Mesendoderm (in vitro differentiated cells): ENCODE data around the gene MIB2.

Experiments used
- DNase-seq: peaks from one replicate; pipeline ENCODE4 v3.0.0; 2013
- H2AK5ac ChIP-seq: 2 replicates; pipeline ENCODE4 v1.6.1; 2013; ENCODE audit warnings: low read length, inconsistent platforms
- H2BK120ac ChIP-seq: 2 replicates; pipeline ENCODE4 v1.6.1; 2013; ENCODE audit warnings: low read depth, mild to moderate bottlenecking, low read length, moderate library complexity, mixed read lengths
- H2BK15ac ChIP-seq: replicated peaks from 2 replicates; pipeline ENCODE4 v1.6.1; 2013; ENCODE audit warnings: low read depth, mild to moderate bottlenecking, moderate library complexity
- H2BK5ac ChIP-seq: 2 replicates; pipeline ENCODE4 v1.6.1; 2013; ENCODE audit warnings: low read length, inconsistent platforms
- H3K18ac ChIP-seq: 2 replicates; pipeline ENCODE4 v1.6.1; 2013; ENCODE audit warnings: mild to moderate bottlenecking, low read length, mixed read lengths
- H3K23ac ChIP-seq: one replicate; pipeline ENCODE4 v1.6.1; 2013; ENCODE audit warnings: low read length
- H3K27ac ChIP-seq: 2 replicates; pipeline ENCODE4 v1.5.1; 2013; ENCODE audit warnings: low read depth, mild to moderate bottlenecking, inconsistent platforms, low read length, moderate library complexity
- H3K27me3 ChIP-seq: 2 replicates; pipeline ENCODE4 v1.6.1; 2013; ENCODE audit warnings: low read length, control low read depth, mild to moderate bottlenecking, inconsistent platforms; ENCODE audit not compliant: insufficient read depth, poor library complexity
- H3K36me3 ChIP-seq: 2 replicates; pipeline ENCODE4 v1.6.1; 2013; ENCODE audit warnings: low read length, inconsistent platforms; ENCODE audit not compliant: control insufficient read depth, insufficient read depth
- H3K4ac ChIP-seq: one replicate; pipeline ENCODE4 v1.6.1; 2013; ENCODE audit warnings: low read depth, mild to moderate bottlenecking, low read length, moderate library complexity
- H3K4me1 ChIP-seq: 2 replicates; pipeline ENCODE4 v1.6.1; 2013; ENCODE audit warnings: low read depth, low read length, inconsistent platforms; ENCODE audit not compliant: control insufficient read depth
- H3K4me2 ChIP-seq: 2 replicates; pipeline ENCODE4 v1.6.1; 2013; ENCODE audit warnings: low read length
- H3K4me3 ChIP-seq: 2 replicates; pipeline ENCODE4 v1.5.1; 2013; ENCODE audit warnings: mild to moderate bottlenecking, low read length
- H3K56ac ChIP-seq: one replicate; pipeline ENCODE4 v1.6.1; 2013; ENCODE audit warnings: low read length
- H3K79me1 ChIP-seq: 2 replicates; pipeline ENCODE4 v1.6.1; 2013; ENCODE audit warnings: low read length, inconsistent platforms
- H3K79me2 ChIP-seq: 2 replicates; pipeline ENCODE4 v1.6.1; 2013; ENCODE audit warnings: mild to moderate bottlenecking, low read length; ENCODE audit not compliant: control insufficient read depth, insufficient read depth
- H3K9ac ChIP-seq: 2 replicates; pipeline ENCODE4 v1.6.1; 2013; ENCODE audit warnings: low read length, inconsistent platforms
- H4K5ac ChIP-seq: one replicate; pipeline ENCODE4 v1.6.1; 2013; ENCODE audit warnings: low read length
- H4K8ac ChIP-seq: one replicate; pipeline ENCODE4 v1.6.1; 2013; ENCODE audit warnings: low read depth, mild to moderate bottlenecking, control low read depth, low read length, moderate library complexity
- WGBS: extraction: QIAGEN DNeasy Blood & Tissue Kit; methylation state at CpG from one replicate; pipeline ENCODE4 v1.1.7; 2013; ENCODE audit warnings: low lambda C conversion rate, missing lambda C conversion rate; ENCODE audit not compliant: insufficient coverage; ENCODE audit errors: extremely low coverage; 5-methylcytosine and 5-hydroxymethylcytosine counted together

MIB2 gene

DNA sequence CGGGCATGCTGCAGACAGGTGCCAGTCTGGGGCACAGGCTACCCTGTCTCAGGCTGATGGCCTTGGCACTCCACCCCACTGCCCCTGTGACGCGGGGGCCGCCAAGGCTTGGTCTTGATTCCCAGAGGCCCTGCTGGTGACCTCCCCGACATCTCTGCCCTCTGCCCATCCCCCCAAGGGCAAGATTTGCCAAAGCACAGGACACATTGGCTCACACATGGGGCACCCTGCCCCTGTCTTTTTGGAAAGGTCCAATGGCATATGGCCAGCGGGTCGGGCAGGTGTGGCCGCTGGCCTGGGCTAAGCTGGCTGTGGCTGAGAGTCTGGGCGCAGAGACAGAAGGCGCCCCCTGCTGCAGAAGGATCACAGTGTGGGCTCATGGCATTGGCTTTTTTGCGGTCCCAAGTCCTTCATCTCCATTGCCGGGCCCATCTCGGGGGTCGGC is 4.6 kb downstream of the MIB2 start:
- no peaks in the 10 kb centered on the region for H3K4me1 ChIP-seq
- no peak overlapping the region for H3K18ac ChIP-seq
- no peaks in the 10 kb centered on the region for H3K79me2 ChIP-seq
- H3K4ac ChIP-seq: no peak overlapping the region
- no peak overlapping the region for H4K5ac ChIP-seq
- H2BK5ac ChIP-seq: no peak overlapping the region
- no peaks in the 10 kb centered on the region for H3K36me3 ChIP-seq
- H2AK5ac ChIP-seq: no peak overlapping the region
- no peak overlapping the region for H3K4me3 ChIP-seq
- H3K4me2 ChIP-seq: no peak overlapping the region
- DNase-seq: peak; percentile 53
- WGBS: no CpG with 5 or more reads among the region's 14 CpGs
- no peak overlapping the region for H4K8ac ChIP-seq
- no peak overlapping the region for H2BK120ac ChIP-seq
- no peak overlapping the region for H3K56ac ChIP-seq
- no peaks in the 10 kb centered on the region for H3K27me3 ChIP-seq
- no peak overlapping the region for H2BK15ac ChIP-seq
- H3K9ac ChIP-seq: no peak overlapping the region
- no peak overlapping the region for H3K27ac ChIP-seq
- H3K23ac ChIP-seq: no peak overlapping the region
- no peaks in the 10 kb centered on the region for H3K79me1 ChIP-seq

DNA sequence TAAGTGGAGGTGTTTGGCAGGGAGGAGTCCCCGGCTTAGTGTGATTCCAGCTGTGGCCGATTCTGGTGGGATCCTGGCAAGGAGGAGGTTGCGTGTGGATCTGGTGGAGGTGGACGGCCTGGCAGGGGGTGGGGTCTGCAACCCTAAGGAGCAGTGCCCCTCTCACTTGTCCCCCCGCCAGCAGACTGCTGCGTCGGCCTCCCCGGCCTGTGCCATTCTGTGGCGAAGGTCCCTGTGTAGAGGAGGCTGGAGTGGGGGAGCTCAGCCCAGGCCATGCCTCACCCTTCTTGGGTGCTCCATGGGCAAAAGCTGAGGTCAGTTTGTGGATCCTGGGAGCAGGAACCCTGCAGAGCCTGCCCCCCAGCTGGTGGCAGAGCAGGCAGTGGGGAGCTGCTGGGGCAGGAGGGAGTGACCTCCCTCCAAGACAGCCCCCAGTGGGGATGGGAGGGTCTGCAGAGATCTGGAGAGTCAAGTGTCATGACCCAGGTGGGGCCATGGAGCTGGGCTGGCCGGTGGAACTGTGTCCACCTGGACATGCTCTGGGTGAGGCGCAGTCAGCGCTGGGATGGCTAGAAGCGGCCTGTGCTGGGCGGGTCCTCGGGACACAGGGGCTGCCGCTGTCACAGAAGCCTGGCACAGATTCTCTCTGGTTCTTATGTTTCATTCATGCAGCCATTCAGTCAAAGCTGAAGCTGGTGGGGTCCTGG is 5.3 kb downstream of the MIB2 start:
- H3K4me1 ChIP-seq: no peaks in the 10 kb centered on the region
- H3K79me1 ChIP-seq: no peaks in the 10 kb centered on the region
- H3K27ac ChIP-seq: no peak overlapping the region
- no peak overlapping the region for H3K18ac ChIP-seq
- H3K79me2 ChIP-seq: no peaks in the 10 kb centered on the region
- DNase-seq: no peak
- H3K56ac ChIP-seq: no peak overlapping the region
- no peak overlapping the region for H2BK120ac ChIP-seq
- H3K4me2 ChIP-seq: no peak overlapping the region
- H2AK5ac ChIP-seq: no peak overlapping the region
- no peaks in the 10 kb centered on the region for H3K36me3 ChIP-seq
- H3K23ac ChIP-seq: no peak overlapping the region
- H3K9ac ChIP-seq: no peak overlapping the region
- no CpG with 5 or more reads among the region's 16 CpGs for WGBS
- no peak overlapping the region for H4K5ac ChIP-seq
- H3K4me3 ChIP-seq: no peak overlapping the region
- no peaks in the 10 kb centered on the region for H3K27me3 ChIP-seq
- H2BK5ac ChIP-seq: no peak overlapping the region
- H3K4ac ChIP-seq: no peak overlapping the region
- H2BK15ac ChIP-seq: no peak overlapping the region
- no peak overlapping the region for H4K8ac ChIP-seq

DNA sequence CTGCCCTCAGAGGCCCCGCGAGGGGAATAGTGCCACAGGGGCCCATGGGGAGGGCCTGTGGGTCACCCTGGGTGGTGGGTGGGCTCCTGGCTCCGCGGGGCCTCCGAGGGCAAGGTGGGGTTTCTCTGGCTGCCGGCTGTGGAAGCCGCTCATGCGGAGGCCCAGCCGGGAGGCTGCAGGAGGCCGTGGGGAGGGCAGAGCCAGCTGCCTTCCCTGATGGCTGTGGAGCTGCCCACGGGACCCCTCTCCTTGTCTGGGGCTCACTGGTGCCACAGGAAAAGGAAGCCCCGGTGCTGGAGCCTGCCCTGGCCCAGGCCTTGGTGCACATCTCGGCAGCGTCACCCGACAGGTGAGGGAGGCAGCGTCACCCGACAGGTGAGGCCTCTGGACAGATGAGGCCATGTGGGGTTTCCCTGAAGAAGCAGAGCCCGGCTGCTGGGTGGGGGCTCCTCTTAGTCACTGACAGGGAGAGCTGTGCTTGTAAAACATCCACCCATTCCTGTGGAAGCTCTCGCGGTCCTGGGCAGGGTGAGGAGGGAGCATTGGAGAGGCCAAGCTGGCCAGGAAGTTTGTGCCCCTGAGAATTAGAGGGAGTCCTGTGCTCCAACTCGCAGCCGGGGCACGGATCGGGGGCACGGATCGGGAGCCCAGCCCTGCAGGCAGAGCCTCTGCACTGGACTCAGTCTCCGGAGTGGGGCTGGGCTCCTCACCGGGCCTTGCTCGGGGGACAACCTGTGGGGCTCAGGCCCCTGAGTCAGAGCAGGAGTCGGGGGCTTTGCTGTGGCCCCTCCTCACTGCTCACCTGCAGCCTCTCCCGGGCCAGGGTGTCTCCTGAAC is 6.1 kb downstream of the MIB2 start:
- Histone ChIP-seq H3K4me2 (no peak overlapping the region), H3K27me3 (no peaks in the 10 kb centered on the region), H3K23ac (no peak overlapping the region), H2BK15ac (no peak overlapping the region), H3K4ac (no peak overlapping the region), H3K18ac (no peak overlapping the region), H4K5ac (no peak overlapping the region), H3K4me3 (no peak overlapping the region), H2AK5ac (no peak overlapping the region), H3K9ac (no peak overlapping the region), H4K8ac (no peak overlapping the region), H2BK120ac (no peak overlapping the region), H3K27ac (no peak overlapping the region), H3K79me1 (no peaks in the 10 kb centered on the region), H3K56ac (no peak overlapping the region), H3K79me2 (no peaks in the 10 kb centered on the region), H2BK5ac (no peak overlapping the region), H3K4me1 (no peaks in the 10 kb centered on the region), H3K36me3 (no peaks in the 10 kb centered on the region)
- no peak for DNase-seq
- WGBS: no CpG with 5 or more reads among the region's 31 CpGs

DNA sequence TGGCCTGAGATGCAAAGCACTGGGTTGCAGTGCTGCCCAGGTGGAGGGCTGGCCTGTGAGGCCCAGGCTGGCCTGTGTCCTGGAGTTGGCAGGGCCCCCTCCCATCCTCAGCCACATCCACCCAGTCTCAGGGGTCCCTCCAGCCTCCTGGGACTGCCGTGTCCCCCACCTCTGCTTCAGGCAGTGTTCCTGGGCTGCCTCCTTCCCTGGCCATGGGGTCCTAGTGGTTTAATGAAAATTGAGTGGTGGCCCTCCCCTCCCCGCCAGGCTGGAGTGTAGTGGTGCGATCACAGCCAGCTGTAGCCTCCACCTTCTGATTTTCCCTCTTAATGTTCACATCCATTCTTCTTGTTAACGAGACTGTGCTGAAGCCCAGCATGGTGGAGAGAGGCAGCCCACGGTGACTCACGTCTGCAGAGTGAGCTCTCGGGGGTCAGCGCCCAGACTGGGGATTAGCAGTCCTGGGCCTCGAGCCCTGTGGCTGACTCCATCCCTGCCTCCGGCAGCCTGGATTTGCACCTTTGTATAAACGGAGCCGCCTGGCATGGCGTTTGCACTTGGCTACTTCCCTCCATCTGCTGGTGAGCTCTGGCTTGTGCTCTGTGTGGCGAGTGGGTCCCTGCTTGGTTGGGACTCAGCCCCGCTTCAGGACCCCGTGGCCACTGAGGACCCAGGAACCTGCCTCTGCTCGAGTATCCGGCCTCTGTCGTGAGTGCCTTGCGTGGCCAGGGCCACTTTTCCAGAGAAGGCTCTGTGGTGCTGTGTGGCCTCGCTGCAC is 6.9 kb downstream of the MIB2 start:
- H3K79me2 ChIP-seq: no peaks in the 10 kb centered on the region
- no peaks in the 10 kb centered on the region for H3K79me1 ChIP-seq
- no peak overlapping the region for H2BK120ac ChIP-seq
- no peaks in the 10 kb centered on the region for H3K36me3 ChIP-seq
- H3K4me1 ChIP-seq: no peaks in the 10 kb centered on the region
- H2BK15ac ChIP-seq: no peak overlapping the region
- no peak overlapping the region for H3K4ac ChIP-seq
- H2AK5ac ChIP-seq: no peak overlapping the region
- no peak overlapping the region for H3K18ac ChIP-seq
- no peak overlapping the region for H3K4me3 ChIP-seq
- H2BK5ac ChIP-seq: no peak overlapping the region
- no CpG with 5 or more reads among the region's 21 CpGs for WGBS
- no peak overlapping the region for H3K27ac ChIP-seq
- H4K8ac ChIP-seq: no peak overlapping the region
- no peak for DNase-seq
- H4K5ac ChIP-seq: no peak overlapping the region
- H3K56ac ChIP-seq: no peak overlapping the region
- H3K27me3 ChIP-seq: no peaks in the 10 kb centered on the region
- no peak overlapping the region for H3K23ac ChIP-seq
- H3K9ac ChIP-seq: no peak overlapping the region
- H3K4me2 ChIP-seq: no peak overlapping the region

- Histone ChIP-seq H3K23ac (no peak overlapping the region), H3K27me3 (no peaks in the 10 kb centered on the region), H2BK15ac (no peak overlapping the region), H3K4me2 (no peak overlapping the region), H3K18ac (no peak overlapping the region), H3K27ac (no peak overlapping the region), H3K4me3 (no peak overlapping the region), H3K4ac (no peak overlapping the region), H3K79me2 (no peaks in the 10 kb centered on the region), H4K8ac (no peak overlapping the region), H3K36me3 (no peaks in the 10 kb centered on the region), H2BK5ac (no peak overlapping the region), H3K9ac (no peak overlapping the region), H3K56ac (no peak overlapping the region), H2AK5ac (no peak overlapping the region), H4K5ac (no peak overlapping the region), H2BK120ac (no peak overlapping the region), H3K4me1 (no peaks in the 10 kb centered on the region), H3K79me1 (no peaks in the 10 kb centered on the region)
- DNase-seq: no peak
- WGBS: no CpG with 5 or more reads among the region's 17 CpGs
Measured at GRCh38 chr1:1622788-1623094, 7.4 kb downstream of the MIB2 start.
